GM20000 (cell line): ENCODE data around the gene GRM4.
"Not testable (repeated sequence)": the region's sequence is repeated elsewhere in the genome, so short reads cannot be mapped to it uniquely, and the experiment has no call there.

Source experiments
- DNase-seq: peaks from one replicate; pipeline ENCODE4 v3.0.0; 2012; ENCODE audit warnings: low spot score
- TF ChIP-seq, protein P1 (sequence below): IDR thresholded peaks from 2 replicates; pipeline ENCODE4 v1.5.1; 2012; ENCODE audit warnings: mild to moderate bottlenecking, control low read depth; ENCODE audit errors: extremely low read depth, missing control alignments

GRM4 gene

DNA sequence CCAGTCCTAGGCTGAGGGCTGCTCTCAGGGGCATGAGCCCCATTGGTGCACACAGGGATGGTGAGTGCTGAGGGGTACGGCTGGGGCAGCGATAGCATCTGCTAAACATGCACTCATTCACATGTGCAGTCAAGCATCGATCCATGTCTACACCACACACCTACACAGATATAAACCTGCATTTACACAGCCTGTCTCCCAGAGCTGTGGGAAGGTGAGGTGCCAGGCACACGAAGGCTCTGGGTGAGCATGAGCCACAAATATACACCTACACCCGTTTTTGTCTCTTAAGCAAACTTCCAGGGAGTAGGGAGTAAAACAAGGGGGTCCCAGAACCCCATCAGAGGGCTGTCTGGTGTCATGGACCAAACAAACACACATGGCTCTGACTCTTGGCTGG is 99.3 kb downstream of the GRM4 start:
- no peak for DNase-seq
- TF ChIP-seq, protein P1, sequence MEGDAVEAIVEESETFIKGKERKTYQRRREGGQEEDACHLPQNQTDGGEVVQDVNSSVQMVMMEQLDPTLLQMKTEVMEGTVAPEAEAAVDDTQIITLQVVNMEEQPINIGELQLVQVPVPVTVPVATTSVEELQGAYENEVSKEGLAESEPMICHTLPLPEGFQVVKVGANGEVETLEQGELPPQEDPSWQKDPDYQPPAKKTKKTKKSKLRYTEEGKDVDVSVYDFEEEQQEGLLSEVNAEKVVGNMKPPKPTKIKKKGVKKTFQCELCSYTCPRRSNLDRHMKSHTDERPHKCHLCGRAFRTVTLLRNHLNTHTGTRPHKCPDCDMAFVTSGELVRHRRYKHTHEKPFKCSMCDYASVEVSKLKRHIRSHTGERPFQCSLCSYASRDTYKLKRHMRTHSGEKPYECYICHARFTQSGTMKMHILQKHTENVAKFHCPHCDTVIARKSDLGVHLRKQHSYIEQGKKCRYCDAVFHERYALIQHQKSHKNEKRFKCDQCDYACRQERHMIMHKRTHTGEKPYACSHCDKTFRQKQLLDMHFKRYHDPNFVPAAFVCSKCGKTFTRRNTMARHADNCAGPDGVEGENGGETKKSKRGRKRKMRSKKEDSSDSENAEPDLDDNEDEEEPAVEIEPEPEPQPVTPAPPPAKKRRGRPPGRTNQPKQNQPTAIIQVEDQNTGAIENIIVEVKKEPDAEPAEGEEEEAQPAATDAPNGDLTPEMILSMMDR: no peak

DNA sequence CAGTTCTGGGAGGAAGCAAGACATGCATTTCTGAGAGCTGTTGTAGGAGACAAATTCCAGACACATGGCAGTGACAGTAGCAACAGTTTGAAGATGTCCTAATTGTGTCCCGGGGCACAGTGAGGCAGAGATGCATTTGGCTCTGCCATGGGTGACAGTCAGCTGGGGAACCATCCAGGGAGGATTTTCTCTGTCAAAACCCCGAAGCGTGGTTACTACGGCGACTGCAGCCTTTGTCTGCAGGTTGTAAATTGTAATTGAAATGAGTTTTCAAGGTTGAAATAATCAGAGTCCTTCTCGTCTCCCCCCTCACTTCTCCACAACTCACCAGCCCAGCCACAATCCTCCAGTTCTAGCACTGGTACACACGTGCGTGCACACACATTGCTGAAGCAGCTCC is 100.1 kb downstream of the GRM4 start:
- TF ChIP-seq, protein P1: no peak
- no peak for DNase-seq

DNA sequence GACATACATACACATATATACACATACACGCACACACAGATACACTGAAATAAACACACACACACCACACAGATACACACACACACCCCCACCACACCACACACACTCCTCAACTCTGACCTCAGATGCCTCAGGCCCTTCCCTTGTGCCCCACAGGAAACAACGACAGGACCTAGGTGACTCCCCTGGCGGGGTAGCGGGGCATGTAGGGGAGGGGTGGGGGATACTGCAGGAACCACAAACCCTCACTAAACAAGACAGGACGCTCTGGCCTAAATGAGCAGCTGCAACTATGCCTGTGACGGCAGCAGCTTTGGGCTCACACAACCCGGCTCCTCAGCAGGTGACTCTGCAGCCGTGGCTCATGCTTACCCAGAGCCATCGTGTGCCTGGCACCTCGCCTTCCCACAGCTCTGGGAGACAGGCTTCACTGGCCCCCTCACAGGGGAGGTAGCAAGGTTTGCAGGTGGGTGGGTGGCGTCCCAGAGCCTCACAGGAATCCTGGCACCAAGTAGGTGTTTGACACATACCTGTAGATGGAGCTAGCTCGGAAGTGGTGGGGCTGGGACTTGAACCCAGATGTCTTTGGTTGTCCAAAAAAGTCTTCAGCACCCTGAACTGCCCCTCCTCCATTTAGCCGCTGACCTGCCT is 100.8 kb downstream of the GRM4 start:
- TF ChIP-seq, protein P1: no peak
- DNase-seq: no peak

DNA sequence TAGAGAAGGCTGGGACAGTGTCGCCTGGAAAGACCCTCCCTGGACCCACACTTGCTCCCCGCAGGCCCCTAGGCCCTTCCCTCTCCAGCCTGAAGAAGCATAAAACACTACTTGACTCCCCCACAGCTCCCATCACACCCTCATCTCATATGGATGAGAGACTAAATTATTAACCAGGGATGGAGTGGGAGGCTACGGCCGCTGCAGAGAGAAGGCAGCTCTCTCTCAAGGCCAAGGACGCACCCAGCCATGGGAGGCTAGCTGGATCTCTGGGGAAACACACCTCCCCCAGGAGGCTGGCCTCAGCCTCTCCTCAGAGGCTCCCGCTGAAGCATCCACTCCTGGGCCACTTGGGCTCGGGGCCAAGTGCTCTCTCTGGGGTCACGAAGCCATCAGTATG is 102.5 kb downstream of the GRM4 start:
- TF ChIP-seq, protein P1: no peak
- no peak for DNase-seq

DNA sequence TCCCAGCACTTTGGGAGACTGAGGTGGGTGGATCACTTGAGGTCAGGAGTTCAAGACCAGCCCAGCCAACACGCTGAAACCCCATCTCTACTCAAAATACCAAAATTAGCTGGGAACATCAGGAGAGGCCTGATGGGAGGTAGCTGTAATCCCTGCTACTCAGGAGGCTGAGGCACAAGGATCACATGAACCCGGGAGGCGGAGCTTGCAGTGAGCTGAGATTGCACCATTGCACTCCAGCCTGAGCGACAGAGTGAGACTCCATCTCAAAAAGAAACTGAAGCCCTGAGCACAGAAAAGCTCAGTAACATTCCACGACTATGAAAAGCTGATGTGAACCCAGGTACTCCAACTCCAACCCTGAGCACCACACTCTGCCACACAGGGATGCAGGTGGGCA is 103.9 kb downstream of the GRM4 start:
- not testable (repeated sequence) for DNase-seq

DNA sequence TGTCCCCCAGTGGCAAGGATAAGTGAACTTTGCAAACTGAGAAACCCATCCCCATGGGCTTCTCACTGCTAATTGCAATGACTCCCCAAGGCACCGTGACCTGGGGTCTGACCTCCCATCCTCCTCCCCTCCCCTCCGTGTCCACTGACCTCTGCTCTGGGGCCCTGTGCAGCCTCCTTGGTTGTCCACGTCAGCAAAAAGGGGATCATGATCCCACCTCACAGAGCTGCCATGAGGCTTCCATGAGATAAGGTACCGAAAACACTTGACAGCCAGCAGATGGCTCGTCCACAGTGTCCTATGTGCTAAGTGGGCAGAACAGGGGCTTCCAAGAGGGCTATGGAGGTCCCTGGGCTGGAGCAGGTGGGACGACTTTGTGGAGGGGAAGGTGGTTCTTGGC is 104.5 kb downstream of the GRM4 start:
- no peak for DNase-seq
- TF ChIP-seq, protein P1: no peak

DNA sequence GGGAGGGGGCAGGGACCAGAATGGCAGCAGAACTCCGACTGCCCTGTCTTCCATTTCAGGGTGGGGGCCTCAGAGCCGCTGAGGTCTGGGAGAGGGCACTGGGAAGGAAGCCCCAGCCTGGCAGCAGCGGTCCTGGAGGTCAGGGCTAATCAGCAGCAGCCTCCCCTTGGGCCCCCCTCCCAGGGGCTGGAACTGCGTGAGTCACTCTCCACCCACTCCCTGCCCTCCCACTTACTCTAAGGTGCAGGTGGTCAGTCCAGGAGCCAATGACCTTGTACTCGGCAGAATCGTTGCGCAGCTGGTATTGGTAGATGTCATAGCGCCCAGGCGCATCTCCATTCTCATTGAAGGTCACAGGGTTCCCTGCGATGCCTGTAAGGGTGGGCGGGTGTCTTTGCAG is 105.9 kb downstream of the GRM4 start:
- TF ChIP-seq, protein P1: no peak
- DNase-seq: no peak

DNA sequence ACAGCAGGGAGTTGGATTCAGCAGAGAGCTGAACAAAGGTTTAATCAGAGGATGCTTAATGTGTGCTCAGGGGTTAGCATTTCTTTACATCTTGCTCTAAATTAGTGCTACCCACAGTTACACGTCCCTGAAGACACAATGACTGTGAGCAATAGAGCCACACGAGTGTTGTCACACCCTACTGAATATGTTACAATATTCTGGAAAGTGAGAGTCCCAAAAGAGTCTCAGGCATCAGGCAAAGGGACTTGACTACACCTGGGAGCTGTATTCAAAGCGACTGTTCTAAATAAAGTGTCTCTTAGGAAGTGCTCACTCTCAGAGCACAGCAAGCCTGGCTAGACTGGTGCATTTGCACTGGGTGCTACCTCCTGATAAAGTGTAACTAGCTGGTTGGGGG is 108.7 kb downstream of the GRM4 start:
- TF ChIP-seq, protein P1: no peak
- no peak for DNase-seq
